OCI-LY7 (cell line): ENCODE results near the gene CASP10. TPM values are rescaled to one million over a fixed set of nuclear protein-coding genes. Genes with fewer than 3 reads are reported as not detected.
"Not testable (repeated sequence)": the region's sequence is repeated elsewhere in the genome, so short reads cannot be mapped to it uniquely, and the experiment has no call there.

Source experiments
- BruUV-seq: library from RNA; stranded (reverse); fragments of 400-500 nt; replicated peaks from 2 replicates; lab custom pipeline; 2021; lab: Mats Ljungman, UMichigan
- CTCF ChIA-PET: fragments of 300-600 bp; sonication (Branson Sonifier 250); formaldehyde crosslinking; loops from one replicate; lab custom pipeline; 2022; ENCODE audit warnings: antibody characterized with exemption; ENCODE audit not compliant: unreplicated experiment; lab: Charles Lee
- POLR2A ChIA-PET: fragments of 300-600 bp; sonication (Branson Sonifier 250); formaldehyde crosslinking; loops from one replicate; lab custom pipeline; 2022; ENCODE audit warnings: antibody characterized with exemption; lab: Charles Lee
- DNase-seq: peaks from one replicate; pipeline ENCODE4 v3.0.0-alpha.2; 2015; ENCODE audit warnings: low spot score
- H2AFZ ChIP-seq: fragments of 200-600 bp; sonication (generic), shearing (Covaris generic); 2 replicates; pipeline ENCODE4 v1.6.1; 2014; ENCODE audit warnings: mild to moderate bottlenecking, antibody characterized with exemption, low read length, moderate library complexity
- H3K27ac ChIP-seq: fragments of 200-600 bp; sonication (generic); 2 replicates; pipeline ENCODE4 v1.5.1; 2014; ENCODE audit warnings: mixed run types, low read depth, mild to moderate bottlenecking, moderate library complexity, low read length, inconsistent platforms; ENCODE audit not compliant: poor library complexity, severe bottlenecking
- H3K36me3 ChIP-seq: fragments of 200-600 bp; sonication (generic); 2 replicates; pipeline ENCODE4 v1.6.1; 2014; ENCODE audit warnings: mild to moderate bottlenecking, antibody characterized with exemption, low read length, moderate library complexity, mixed read lengths; ENCODE audit not compliant: insufficient read depth
- H3K4me1 ChIP-seq: fragments of 200-600 bp; sonication (generic); 2 replicates; pipeline ENCODE4 v1.5.1; 2014; ENCODE audit warnings: mild to moderate bottlenecking, low read length; ENCODE audit not compliant: insufficient read depth, poor library complexity, severe bottlenecking
- H3K4me2 ChIP-seq: fragments of 200-600 bp; sonication (generic); 2 replicates; pipeline ENCODE4 v1.6.1; 2014; ENCODE audit warnings: mild to moderate bottlenecking, low read length
- H3K4me3 ChIP-seq: fragments of 200-600 bp; sonication (generic); 2 replicates; pipeline ENCODE4 v1.5.1; 2014; ENCODE audit warnings: mild to moderate bottlenecking, low read depth, low read length; ENCODE audit not compliant: poor library complexity, severe bottlenecking
- H3K79me2 ChIP-seq: fragments of 200-600 bp; sonication (generic); 2 replicates; pipeline ENCODE4 v1.6.1; 2016; ENCODE audit warnings: low read depth, mild to moderate bottlenecking, low read length, moderate library complexity, mixed read lengths; ENCODE audit not compliant: insufficient read depth
- H3K9me2 ChIP-seq: fragments of 200-600 bp; sonication (generic); 2 replicates; pipeline ENCODE4 v1.6.1; 2016; ENCODE audit warnings: mild to moderate bottlenecking, low read length, mixed read lengths; ENCODE audit not compliant: insufficient read depth
- H3K9me3 ChIP-seq: fragments of 200-600 bp; sonication (generic); 2 replicates; pipeline ENCODE4 v1.6.1; 2014; ENCODE audit warnings: mild to moderate bottlenecking, mixed run types, low read length, mixed read lengths
- H4K20me1 ChIP-seq: fragments of 200-600 bp; sonication (generic); 2 replicates; pipeline ENCODE4 v1.6.1; 2014; ENCODE audit warnings: mild to moderate bottlenecking, antibody characterized with exemption, low read length, moderate library complexity, mixed read lengths; ENCODE audit not compliant: insufficient read depth
- EZH2phosphoT487 ChIP-seq: fragments of 200-600 bp; sonication (generic); IDR thresholded peaks from 2 replicates; pipeline ENCODE4 v1.6.1; 2018; ENCODE audit warnings: low read depth, borderline replicate concordance, mild to moderate bottlenecking, mixed run types, antibody characterized with exemption, low read length, moderate library complexity, mixed read lengths
- intact Hi-C: fragments of 100-400 bp; cut with micrococcal nuclease; formaldehyde crosslinking; loops from one replicate; pipeline ENCODE4 v1.10.0; 2022; ENCODE audit not compliant: unreplicated experiment
- total RNA-seq, 2 experiments: library from RNA; depleted of rRNA in 1 of 2; stranded (reverse); fragments of >200 nt in 1 of 2; shearing (Covaris generic) in 1 of 2; gene quantifications; 2 replicates each; pipeline ENCODE4 v1.2.3, GENCODE V29; 2014 to 2022
- TF ChIP-seq, protein P1 (sequence below): fragments of 200-600 bp; sonication (generic); conservative IDR thresholded peaks from 2 replicates; pipeline ENCODE4 v1.5.1; 2014; ENCODE audit warnings: mild to moderate bottlenecking, antibody characterized with exemption, low read length, moderate library complexity, mixed read lengths

The CASP10 gene
- total RNA-seq, 2 experiments from 2014 or later: 0.51 to 1.2 TPM

DNA sequence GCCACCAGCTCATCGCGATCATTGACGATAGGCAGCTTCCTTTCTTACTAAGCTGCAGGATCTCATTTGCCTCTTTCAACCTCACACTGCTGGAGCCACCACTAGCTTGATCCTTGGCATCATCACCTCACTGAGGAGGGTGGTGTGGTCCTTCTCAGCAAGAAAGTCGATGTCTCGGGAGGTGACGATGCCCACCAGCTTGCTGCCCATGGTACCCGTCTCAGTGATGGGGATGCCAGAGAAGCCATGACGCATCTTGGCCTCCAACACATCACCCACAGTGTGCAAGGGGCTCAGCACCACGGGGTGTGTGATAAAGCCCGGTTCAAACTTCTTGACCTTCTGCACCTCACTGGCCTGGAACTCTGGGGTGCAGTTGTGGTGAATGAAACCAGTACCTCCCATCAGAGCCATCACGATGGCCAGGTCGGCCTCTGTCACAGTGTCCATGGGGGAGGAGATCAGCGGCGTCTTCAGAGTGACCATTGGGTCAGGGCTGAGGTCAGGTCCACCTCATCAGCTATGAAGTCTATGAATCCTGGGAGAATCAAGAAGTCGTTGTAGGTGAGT lies 44.5 kb upstream of the CASP10 start:
- intact Hi-C loops: no loop called here
- ChIA-PET CTCF (no interaction called here), POLR2A (interaction anchor here (1.4 kb wide), 1 partner anchor 20 kb away, joined by 4 read pairs; no protein-coding TSS in a partner anchor)
- DNase-seq: no peak
- Histone ChIP-seq H3K36me3 (peaks cover 59% of the 10 kb centered on the region), H2AFZ (no peak overlapping the region), H3K4me1 (no peaks in the 10 kb centered on the region), H4K20me1 (no peaks in the 10 kb centered on the region), H3K27ac (no peak overlapping the region), H3K9me2 (no peaks in the 10 kb centered on the region), H3K9me3 (no peaks in the 10 kb centered on the region), H3K4me3 (no peak overlapping the region), H3K79me2 (no peaks in the 10 kb centered on the region), H3K4me2 (no peak overlapping the region)
- no TSS peak for BruUV-seq
- TF ChIP-seq, protein P1, sequence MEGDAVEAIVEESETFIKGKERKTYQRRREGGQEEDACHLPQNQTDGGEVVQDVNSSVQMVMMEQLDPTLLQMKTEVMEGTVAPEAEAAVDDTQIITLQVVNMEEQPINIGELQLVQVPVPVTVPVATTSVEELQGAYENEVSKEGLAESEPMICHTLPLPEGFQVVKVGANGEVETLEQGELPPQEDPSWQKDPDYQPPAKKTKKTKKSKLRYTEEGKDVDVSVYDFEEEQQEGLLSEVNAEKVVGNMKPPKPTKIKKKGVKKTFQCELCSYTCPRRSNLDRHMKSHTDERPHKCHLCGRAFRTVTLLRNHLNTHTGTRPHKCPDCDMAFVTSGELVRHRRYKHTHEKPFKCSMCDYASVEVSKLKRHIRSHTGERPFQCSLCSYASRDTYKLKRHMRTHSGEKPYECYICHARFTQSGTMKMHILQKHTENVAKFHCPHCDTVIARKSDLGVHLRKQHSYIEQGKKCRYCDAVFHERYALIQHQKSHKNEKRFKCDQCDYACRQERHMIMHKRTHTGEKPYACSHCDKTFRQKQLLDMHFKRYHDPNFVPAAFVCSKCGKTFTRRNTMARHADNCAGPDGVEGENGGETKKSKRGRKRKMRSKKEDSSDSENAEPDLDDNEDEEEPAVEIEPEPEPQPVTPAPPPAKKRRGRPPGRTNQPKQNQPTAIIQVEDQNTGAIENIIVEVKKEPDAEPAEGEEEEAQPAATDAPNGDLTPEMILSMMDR: no peak

DNA sequence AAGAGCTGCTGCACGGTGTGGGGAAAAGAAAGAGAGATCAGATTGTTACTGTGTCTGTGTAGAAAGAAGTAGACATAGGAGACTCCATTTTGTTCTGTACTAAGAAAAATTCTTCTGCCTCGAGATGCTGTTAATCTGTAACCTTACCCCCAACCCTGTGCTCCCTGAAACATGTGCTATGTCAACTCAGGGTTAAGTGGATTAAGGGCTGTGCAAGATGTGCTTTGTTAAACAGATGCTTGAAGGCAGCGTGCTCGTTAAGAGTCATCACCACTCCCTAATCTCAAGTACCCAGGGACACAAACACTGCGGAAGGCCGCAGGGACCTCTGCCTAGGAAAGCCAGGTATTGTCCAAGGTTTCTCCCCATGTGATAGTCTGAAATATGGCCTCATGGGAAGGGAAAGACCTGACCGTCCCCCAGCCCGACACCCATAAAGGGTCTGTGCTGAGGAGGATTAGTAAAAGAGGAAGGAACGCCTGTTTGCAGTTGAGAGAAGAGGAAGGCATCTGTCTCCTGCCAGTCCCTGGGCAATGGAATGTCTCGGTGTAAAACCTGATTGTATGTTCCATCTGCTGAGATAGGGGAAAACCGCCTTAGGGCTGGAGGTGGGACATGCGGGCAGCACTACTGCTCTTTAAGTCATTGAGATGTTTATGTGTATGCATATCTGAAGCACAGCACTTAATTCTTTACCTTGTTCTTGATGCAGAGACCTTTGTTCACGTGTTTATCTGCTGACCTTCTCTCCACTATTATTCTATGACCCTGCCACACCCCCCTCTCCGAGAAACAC lies 43.8 kb upstream of the CASP10 start:
- H3K4me2 ChIP-seq, H3K4me3 ChIP-seq, H3K9me3 ChIP-seq, BruUV-seq, intact Hi-C loops, CTCF ChIA-PET, H3K9me2 ChIP-seq, H3K4me1 ChIP-seq, POLR2A ChIA-PET, H2AFZ ChIP-seq, H3K27ac ChIP-seq, DNase-seq, H4K20me1 ChIP-seq, H3K79me2 ChIP-seq: not testable (repeated sequence)
- peaks cover 62% of the 10 kb centered on the region for H3K36me3 ChIP-seq

DNA sequence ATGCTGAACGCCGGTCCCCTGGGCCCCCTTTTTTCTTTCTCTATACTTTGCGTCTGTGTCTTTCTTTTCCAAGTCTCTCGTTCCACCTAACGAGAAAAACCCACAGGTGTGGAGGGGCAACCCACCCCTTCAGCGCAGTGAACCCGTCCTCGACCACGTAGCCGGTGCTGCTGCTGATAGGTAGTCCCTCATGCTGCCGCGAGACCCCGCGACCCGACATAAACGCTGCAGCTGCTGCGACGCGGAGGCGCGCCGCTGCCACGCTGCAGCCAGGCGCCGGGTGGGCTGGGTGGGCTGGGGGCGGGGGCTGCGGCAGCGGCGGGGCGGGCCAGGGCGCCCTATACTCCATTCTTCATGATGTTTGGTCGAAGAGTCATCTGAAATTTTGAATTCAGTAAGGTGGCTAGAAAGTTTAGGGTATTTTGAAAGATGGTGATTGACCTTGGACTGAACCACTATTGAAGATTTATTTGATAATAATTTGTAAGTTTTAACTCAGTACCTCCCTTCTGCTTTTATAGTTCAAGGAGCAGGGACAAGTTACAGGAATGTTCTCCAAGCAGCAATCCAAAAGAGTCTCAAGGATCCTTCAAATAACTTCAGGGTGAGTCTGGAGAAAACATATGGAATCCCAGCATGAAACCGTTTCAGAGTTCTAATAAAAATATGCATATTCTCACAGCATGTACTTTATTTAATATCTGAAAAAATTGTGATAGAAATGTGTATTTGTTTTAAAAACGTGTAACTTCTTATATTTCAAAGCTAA lies 42.9 kb upstream of the CASP10 start:
- H3K4me2 ChIP-seq: no peak overlapping the region
- no peak for TF ChIP-seq EZH2phosphoT487
- TF ChIP-seq, protein P1: no peak
- no peak overlapping the region for H2AFZ ChIP-seq
- ChIA-PET POLR2A (no interaction called here), CTCF (no interaction called here)
- no peaks in the 10 kb centered on the region for H3K4me1 ChIP-seq
- H3K4me3 ChIP-seq: no peak overlapping the region
- H3K27ac ChIP-seq: no peak overlapping the region
- H3K9me3 ChIP-seq: no peaks in the 10 kb centered on the region
- no peaks in the 10 kb centered on the region for H3K79me2 ChIP-seq
- no TSS peak for BruUV-seq
- H3K36me3 ChIP-seq: peaks cover 66% of the 10 kb centered on the region
- DNase-seq: no peak
- H3K9me2 ChIP-seq: no peaks in the 10 kb centered on the region
- intact Hi-C loops: no loop called here
- no peaks in the 10 kb centered on the region for H4K20me1 ChIP-seq
